ENCODE measurements around the gene SLCO6A1.

SLCO6A1 gene, protein sequence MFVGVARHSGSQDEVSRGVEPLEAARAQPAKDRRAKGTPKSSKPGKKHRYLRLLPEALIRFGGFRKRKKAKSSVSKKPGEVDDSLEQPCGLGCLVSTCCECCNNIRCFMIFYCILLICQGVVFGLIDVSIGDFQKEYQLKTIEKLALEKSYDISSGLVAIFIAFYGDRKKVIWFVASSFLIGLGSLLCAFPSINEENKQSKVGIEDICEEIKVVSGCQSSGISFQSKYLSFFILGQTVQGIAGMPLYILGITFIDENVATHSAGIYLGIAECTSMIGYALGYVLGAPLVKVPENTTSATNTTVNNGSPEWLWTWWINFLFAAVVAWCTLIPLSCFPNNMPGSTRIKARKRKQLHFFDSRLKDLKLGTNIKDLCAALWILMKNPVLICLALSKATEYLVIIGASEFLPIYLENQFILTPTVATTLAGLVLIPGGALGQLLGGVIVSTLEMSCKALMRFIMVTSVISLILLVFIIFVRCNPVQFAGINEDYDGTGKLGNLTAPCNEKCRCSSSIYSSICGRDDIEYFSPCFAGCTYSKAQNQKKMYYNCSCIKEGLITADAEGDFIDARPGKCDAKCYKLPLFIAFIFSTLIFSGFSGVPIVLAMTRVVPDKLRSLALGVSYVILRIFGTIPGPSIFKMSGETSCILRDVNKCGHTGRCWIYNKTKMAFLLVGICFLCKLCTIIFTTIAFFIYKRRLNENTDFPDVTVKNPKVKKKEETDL

GRCh38 chr5:102498271-102499034 is at the start of gene SLCO6A1:
Gene SLCO6A1, minus strand, starts transcription at chr5:102499001. Its CDS starts 157 bp downstream, at chr5:102498844.
- TF ChIP-seq, protein P1, sequence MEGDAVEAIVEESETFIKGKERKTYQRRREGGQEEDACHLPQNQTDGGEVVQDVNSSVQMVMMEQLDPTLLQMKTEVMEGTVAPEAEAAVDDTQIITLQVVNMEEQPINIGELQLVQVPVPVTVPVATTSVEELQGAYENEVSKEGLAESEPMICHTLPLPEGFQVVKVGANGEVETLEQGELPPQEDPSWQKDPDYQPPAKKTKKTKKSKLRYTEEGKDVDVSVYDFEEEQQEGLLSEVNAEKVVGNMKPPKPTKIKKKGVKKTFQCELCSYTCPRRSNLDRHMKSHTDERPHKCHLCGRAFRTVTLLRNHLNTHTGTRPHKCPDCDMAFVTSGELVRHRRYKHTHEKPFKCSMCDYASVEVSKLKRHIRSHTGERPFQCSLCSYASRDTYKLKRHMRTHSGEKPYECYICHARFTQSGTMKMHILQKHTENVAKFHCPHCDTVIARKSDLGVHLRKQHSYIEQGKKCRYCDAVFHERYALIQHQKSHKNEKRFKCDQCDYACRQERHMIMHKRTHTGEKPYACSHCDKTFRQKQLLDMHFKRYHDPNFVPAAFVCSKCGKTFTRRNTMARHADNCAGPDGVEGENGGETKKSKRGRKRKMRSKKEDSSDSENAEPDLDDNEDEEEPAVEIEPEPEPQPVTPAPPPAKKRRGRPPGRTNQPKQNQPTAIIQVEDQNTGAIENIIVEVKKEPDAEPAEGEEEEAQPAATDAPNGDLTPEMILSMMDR (IDR thresholded peaks at IDR 0.05; ENCODE audit: low read depth, low read length), result no peak
- no peak for DNase-seq (ENCODE audit: extremely low read depth, low read depth)

DNA sequence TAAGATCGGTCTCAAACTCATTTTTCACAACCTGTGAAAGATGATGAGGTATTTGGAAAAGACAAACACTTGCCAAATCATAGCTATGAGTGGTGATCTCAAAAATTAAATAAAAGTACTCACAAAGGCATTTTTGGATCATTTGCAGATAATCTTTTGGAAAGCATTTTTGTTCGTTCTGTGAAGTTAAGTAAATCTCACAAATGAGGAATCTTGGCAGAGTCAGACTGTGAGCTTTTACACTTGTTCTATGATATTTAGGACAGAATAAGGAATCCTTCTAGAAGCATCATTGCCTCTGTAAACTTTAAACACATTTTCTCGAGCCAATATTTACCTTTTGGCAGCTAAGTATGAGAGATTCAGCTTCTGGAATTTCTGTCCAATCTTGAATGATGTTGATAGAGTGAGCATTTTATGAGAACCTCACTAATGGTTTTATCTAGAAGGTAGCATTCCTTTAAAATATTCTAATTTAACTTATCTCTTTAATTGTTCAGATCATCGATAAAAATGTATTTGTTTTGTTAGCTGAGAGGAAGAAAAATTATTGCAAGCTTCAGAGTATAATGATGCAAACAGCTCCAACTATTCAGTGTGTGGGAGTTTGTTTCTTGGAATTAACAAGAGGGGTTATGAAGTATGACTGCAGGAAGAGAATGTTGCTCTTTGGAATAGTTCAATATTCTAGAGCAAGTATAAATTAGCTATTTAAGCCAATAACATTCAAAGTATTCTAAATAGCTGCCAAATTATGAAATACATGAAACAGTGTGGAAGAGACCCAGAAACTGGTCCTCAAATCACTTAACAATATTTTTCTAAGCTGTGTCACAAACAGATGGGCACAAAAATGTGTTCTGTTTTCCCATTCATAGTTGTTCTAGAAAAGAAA is 48.6 kb upstream of the SLCO6A1 start:
- TF ChIP-seq, protein P1 (IDR thresholded peaks at IDR 0.05; ENCODE audit: low read depth, low read length), result no peak
- DNase-seq (ENCODE audit: extremely low read depth, low read depth), result no peak

DNA sequence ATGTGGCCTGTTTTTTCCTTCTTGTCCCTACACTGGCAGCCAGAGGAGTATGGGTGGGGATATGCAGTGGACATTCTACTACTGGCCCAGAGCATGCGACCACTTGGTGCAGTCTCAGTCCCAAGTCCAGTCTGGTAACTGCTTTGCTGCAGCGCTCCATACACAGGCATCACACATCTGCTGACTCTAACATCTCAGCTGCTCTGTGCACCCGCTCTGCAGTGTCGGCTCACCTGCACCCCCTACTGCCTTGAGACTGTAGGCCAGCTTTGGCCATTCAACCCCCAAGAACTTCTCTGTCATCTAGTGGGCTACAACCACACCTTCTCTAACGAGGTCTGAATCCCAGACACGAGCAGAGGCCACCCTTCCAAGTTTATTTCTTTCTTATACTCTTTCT is 46.4 kb upstream of the SLCO6A1 start:
- DNase-seq (ENCODE audit: extremely low read depth, low read depth), result no peak
- TF ChIP-seq, protein P1 (IDR thresholded peaks at IDR 0.05; ENCODE audit: low read depth, low read length), result no peak

- TF ChIP-seq, protein P1 (IDR thresholded peaks at IDR 0.05; ENCODE audit: low read depth, low read length), result no peak
- no peak for DNase-seq (ENCODE audit: extremely low read depth, low read depth)
These were observed 43.3 kb upstream of the SLCO6A1 start for GRCh38 chr5:102542057-102542456.

DNA sequence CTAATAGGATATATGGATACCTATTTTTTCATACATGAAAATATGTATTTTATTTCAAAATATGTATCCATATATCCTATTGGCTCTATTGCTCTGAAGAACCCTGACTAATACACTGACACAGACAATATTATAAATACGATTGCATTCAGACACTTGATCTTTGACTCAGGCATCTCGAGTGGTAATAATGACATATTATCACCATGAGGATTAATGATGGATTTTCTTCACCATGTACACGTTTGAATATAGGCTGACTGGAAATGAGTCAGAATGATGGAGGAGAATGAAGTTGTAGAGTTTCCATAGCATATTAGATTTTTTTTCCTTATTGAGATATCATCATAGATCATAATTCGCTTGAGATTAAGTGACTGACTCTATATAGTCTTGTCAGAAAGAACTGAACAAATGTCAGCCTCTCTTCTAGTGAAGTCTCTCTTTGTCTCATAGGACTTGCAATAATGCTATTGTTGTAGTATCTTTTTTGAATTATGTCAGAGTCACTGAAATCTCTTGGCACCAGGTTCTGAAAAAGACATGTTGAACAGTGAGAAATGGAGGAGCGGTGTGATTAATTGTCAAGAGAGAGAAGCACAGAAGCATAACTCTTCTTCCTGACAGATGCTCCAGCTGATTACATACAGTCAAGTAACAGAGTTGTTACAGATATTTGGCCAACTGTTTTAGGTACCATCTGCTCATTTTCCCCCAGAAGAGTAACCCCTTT is 41.4 kb upstream of the SLCO6A1 start:
- no peak for DNase-seq (ENCODE audit: extremely low read depth, low read depth)
- TF ChIP-seq, protein P1 (IDR thresholded peaks at IDR 0.05; ENCODE audit: low read depth, low read length), result no peak

DNA sequence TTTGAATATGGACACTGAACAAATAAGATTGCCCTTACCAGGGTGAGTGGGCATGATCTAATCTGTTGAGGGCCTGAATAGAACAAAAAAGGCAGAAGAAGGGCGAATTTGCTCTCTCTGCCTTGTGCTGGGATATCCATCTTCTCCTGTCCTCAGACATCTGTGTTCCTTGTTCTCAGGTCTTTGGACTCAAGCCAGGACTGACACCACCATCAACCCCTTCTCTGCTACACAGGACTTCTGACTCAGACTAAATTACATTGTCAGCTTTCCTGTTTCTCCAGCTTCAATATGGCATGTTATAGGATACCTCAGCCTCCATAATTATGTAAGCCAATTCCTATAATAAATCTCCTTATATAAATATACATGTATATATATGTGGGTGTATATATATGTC is 40.8 kb upstream of the SLCO6A1 start:
- DNase-seq (ENCODE audit: extremely low read depth, low read depth), result no peak
- TF ChIP-seq, protein P1 (IDR thresholded peaks at IDR 0.05; ENCODE audit: low read depth, low read length), result no peak
